ENCODE data around the gene TNNI3K.

DNA sequence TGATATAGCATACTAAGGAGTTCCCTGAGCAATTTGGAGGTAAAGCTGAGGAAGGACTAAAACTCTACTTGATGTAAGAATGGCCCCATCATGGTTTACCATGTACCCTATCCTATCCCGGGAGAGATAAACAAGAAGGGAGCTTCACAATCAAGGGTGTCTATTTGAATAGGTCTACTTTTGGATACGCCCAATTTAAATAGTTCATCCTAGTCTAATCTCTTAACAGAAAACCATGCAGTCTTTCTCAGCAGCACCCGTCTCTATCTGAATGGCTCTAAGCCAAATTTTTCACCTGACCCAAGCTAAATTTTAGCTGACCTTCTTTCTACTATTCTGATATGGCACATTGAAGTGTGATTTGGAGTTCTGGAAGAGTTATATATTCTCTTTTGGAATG lies 122.0 kb downstream of the TNNI3K start:
- TF ChIP-seq, protein P1, sequence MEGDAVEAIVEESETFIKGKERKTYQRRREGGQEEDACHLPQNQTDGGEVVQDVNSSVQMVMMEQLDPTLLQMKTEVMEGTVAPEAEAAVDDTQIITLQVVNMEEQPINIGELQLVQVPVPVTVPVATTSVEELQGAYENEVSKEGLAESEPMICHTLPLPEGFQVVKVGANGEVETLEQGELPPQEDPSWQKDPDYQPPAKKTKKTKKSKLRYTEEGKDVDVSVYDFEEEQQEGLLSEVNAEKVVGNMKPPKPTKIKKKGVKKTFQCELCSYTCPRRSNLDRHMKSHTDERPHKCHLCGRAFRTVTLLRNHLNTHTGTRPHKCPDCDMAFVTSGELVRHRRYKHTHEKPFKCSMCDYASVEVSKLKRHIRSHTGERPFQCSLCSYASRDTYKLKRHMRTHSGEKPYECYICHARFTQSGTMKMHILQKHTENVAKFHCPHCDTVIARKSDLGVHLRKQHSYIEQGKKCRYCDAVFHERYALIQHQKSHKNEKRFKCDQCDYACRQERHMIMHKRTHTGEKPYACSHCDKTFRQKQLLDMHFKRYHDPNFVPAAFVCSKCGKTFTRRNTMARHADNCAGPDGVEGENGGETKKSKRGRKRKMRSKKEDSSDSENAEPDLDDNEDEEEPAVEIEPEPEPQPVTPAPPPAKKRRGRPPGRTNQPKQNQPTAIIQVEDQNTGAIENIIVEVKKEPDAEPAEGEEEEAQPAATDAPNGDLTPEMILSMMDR (IDR thresholded peaks at IDR 0.05) = no peak
- no peak for TF ChIP-seq POLR2A (IDR thresholded peaks at IDR 0.05)
